Measurements from ENCODE around the gene EPS8.

Gene EPS8

GRCh38 chr12:15601210-15601800, 187.9 kb downstream of the EPS8 start:
- CTCF ChIA-PET, result no interaction called here
- no peak for TF ChIP-seq CTCF (IDR thresholded peaks at IDR 0.05; ENCODE audit: control extremely low read depth, extremely low read depth, low read depth, missing control alignments)
- POLR2A ChIA-PET, result no interaction called here
- DNase-seq (ENCODE audit: extremely low spot score), result no peak

GRCh38 chr12:15600223-15600935, 188.8 kb downstream of the EPS8 start:
- POLR2A ChIA-PET, result no interaction called here
- no peak for TF ChIP-seq CTCF (IDR thresholded peaks at IDR 0.05; ENCODE audit: control extremely low read depth, extremely low read depth, low read depth, missing control alignments)
- DNase-seq (ENCODE audit: extremely low spot score), result no peak
- CTCF ChIA-PET, result interaction anchor here (0.6 kb wide), 1 partner anchor 481 kb away, joined by 3 read pairs; no protein-coding TSS in a partner anchor

GRCh38 chr12:15599266-15600037, 189.7 kb downstream of the EPS8 start:
- ChIA-PET POLR2A (no interaction called here), CTCF (interaction anchor here (0.9 kb wide), 2 partner anchors 9 to 10 kb away, joined by 3 to 4 read pairs; no protein-coding TSS in a partner anchor)
- TF ChIP-seq CTCF (IDR thresholded peaks at IDR 0.05; ENCODE audit: control extremely low read depth, extremely low read depth, low read depth, missing control alignments), result no peak
- no peak for DNase-seq (ENCODE audit: extremely low spot score)

- CTCF ChIA-PET, result interaction anchor here (0.7 to 1.8 kb wide), 6 partner anchors 11 to 302 kb away, joined by 3 to 5 read pairs (median 4); no protein-coding TSS in a partner anchor
- no peak for DNase-seq (ENCODE audit: extremely low spot score)
These were observed 191.9 kb downstream of the EPS8 start for GRCh38 chr12:15597125-15597830.

GRCh38 chr12:15596174-15596573, 193.0 kb downstream of the EPS8 start:
- POLR2A ChIA-PET, result no interaction called here
- TF ChIP-seq CTCF (IDR thresholded peaks at IDR 0.05; ENCODE audit: control extremely low read depth, extremely low read depth, low read depth, missing control alignments), result no peak

More at GRCh38 chr12:15597125-15597830, 191.9 kb downstream of the EPS8 start:
- no peak for TF ChIP-seq CTCF (IDR thresholded peaks at IDR 0.05; ENCODE audit: control extremely low read depth, extremely low read depth, low read depth, missing control alignments)
- POLR2A ChIA-PET, result no interaction called here

GRCh38 chr12:15592934-15593333, 196.3 kb downstream of the EPS8 start:
- ChIA-PET POLR2A (no interaction called here), CTCF (interaction anchor here (1.0 to 11.1 kb wide), 4 partner anchors 8 to 262 kb away, joined by 3 to 208 read pairs (median 8); no protein-coding TSS in a partner anchor)
- no peak for DNase-seq (ENCODE audit: extremely low spot score)
- no peak for TF ChIP-seq CTCF (IDR thresholded peaks at IDR 0.05; ENCODE audit: control extremely low read depth, extremely low read depth, low read depth, missing control alignments)

More at GRCh38 chr12:15596174-15596573, 193.0 kb downstream of the EPS8 start:
- CTCF ChIA-PET, result interaction anchor here (1.5 kb wide), 1 partner anchor 12 kb away, joined by 5 read pairs; no protein-coding TSS in a partner anchor
- DNase-seq (ENCODE audit: extremely low spot score), result no peak
